Raji (cell line): ENCODE results near the gene NOL4.

Experiments used
- POLR2A ChIP-seq: IDR thresholded peaks from 2 replicates; pipeline ENCODE4 v1.6.1; 2011; ENCODE audit warnings: low read depth, low read length, control low read depth; ENCODE audit not compliant: insufficient read depth

NOL4 gene, protein sequence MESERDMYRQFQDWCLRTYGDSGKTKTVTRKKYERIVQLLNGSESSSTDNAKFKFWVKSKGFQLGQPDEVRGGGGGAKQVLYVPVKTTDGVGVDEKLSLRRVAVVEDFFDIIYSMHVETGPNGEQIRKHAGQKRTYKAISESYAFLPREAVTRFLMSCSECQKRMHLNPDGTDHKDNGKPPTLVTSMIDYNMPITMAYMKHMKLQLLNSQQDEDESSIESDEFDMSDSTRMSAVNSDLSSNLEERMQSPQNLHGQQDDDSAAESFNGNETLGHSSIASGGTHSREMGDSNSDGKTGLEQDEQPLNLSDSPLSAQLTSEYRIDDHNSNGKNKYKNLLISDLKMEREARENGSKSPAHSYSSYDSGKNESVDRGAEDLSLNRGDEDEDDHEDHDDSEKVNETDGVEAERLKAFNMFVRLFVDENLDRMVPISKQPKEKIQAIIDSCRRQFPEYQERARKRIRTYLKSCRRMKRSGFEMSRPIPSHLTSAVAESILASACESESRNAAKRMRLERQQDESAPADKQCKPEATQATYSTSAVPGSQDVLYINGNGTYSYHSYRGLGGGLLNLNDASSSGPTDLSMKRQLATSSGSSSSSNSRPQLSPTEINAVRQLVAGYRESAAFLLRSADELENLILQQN

DNA sequence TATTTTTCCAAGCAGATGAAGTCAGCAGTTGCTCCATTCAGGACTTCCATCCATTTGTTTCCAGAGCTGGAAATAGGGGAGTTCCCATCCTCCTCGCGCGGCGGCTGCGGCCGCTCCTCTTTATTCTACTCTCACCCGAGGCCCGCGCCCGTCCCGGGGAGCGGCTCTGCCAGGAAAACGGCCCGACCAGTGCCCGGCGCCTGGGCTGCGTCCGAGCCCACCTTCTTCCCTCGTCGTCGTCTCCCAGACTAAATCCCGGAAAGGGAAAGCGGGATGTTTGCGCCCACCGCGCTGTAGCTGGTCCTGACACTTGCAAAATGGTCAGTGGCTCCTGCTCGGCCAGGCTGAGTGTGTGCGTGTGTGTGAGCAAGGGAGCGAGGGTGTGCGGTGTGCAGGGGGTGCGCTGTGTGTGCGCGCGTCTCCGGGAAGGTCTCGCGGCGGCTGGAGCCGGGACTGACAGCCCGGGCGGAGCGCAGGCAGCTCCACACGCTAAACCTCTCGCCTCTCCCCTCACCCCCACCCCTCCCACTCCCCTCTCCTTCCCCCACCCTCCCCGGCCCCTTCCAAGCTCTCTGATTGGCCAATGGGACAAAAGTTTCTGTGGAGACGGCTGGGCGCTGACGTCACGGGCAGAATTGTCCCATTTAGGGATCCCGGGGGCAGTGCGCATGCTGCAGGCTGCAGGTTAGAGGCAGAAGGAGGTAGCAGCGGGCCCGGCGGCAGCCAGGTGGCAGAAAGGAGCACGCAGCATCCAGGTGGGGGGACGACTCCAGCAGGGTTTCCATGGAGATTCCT, at the start of gene NOL4:
Gene NOL4, minus strand, starts transcription at position 491 of the 795 bp plus-strand sequence. CDS start 1,660 bp downstream, outside the sequence.
- no peak for TF ChIP-seq POLR2A

GRCh38 chr18:34261865-34262780, 37.4 kb upstream of the NOL4 start:
- no peak for TF ChIP-seq POLR2A

DNA sequence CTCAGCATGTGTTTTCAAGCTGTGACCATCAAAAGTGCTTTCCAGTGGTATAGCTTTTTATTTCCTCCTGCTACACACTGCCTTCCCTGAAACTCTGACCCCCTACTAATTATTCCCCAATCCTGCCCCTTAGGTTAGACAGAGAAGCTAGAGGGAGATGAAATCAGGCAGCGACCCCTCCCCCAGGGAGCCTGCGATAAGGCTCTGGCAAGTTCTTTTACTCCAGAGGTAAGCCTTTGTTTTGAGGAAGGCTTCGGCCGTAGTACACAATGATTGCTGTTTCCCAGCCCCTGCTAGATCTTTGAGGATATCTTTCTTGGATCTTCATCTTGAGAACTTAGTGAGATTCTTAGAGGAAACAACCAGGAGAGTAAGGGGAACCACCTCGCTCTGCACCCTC, 33.5 kb upstream of the NOL4 start:
- no peak for TF ChIP-seq POLR2A

DNA sequence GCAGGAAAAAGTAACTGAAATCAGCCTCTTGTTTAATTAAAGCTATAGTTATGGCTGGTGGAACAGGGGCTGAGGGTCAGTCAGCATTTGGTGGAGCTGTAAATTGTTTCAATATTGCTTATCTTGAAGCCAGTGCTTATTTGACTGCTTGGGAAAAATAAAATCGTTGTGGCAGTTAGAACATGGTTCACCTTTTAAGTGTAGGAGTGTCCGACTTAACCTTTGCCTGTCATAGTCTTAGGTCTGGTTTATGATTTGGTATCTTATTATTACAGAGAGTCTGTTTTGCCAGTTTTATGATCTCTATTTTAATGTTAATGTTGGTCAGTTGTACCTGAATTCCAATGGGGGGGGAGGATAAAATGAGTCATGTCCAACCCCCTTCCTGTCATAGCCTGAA, 27.2 kb upstream of the NOL4 start:
- no peak for TF ChIP-seq POLR2A

- TF ChIP-seq POLR2A: no peak
Measured at GRCh38 chr18:34248727-34249126, 24.0 kb upstream of the NOL4 start.

DNA sequence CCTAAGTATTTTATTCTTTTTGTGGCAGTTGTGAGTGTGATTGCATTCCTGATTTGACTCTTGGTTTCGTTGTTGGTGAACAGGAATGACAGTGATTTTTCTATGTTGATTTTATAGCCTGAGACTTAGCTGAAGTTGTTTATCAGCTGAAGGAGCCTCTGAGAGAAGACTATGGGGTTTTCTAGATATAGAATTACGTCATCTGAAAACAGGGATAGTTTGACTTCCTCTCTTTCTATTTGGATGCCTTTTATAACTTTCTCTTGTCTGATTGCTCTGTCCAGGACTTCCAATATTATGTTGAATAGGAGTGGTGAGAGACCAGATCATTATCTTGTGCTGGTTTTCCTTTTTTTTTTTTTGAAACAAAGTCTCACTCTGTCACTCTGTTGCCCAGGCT, 18.0 kb upstream of the NOL4 start:
- no peak for TF ChIP-seq POLR2A

GRCh38 chr18:34225218-34225553, 473 bp upstream of the NOL4 start:
- TF ChIP-seq POLR2A: no peak

GRCh38 chr18:34223893-34224422, 755 bp downstream of the NOL4 start:
- no peak for TF ChIP-seq POLR2A

DNA sequence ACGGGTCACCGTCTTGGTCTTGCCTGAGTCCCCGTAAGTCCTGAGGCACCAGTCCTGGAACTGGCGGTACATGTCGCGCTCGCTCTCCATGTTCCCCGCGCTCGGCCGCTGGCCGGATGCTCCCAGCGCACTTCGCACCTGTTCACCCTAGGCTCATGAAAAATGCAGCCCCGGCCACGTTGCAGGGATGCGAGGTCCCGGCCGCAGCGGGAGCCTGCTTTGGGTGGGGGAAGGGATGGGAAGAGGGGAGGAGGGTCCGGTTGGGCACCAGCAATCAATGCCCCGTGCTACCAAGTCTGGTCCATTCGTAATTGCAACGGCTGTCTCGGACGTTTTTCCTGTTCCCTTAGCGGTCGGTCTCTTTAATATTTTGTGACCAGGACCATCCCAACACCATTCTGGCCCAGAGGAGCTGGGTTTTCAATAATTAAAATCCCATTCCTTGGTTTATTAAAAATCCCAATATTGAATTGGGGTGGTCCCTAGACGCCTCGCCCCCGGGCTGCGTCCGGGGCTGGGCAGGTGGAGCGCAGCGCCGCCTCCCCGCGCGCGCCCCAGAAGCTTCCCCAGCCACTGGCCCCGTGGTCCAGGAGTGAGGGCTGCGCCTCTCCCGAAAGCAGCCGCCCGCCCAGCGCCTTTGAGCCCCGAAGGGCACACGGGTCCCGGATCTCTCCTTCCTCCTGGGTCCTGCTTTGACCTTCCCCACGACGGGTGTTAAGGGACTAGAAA, 1.4 kb downstream of the NOL4 start:
- no peak for TF ChIP-seq POLR2A

GRCh38 chr18:34222307-34223163, 2.2 kb downstream of the NOL4 start:
- no peak for TF ChIP-seq POLR2A

GRCh38 chr18:34221971-34222306, 2.8 kb downstream of the NOL4 start:
- no peak for TF ChIP-seq POLR2A

DNA sequence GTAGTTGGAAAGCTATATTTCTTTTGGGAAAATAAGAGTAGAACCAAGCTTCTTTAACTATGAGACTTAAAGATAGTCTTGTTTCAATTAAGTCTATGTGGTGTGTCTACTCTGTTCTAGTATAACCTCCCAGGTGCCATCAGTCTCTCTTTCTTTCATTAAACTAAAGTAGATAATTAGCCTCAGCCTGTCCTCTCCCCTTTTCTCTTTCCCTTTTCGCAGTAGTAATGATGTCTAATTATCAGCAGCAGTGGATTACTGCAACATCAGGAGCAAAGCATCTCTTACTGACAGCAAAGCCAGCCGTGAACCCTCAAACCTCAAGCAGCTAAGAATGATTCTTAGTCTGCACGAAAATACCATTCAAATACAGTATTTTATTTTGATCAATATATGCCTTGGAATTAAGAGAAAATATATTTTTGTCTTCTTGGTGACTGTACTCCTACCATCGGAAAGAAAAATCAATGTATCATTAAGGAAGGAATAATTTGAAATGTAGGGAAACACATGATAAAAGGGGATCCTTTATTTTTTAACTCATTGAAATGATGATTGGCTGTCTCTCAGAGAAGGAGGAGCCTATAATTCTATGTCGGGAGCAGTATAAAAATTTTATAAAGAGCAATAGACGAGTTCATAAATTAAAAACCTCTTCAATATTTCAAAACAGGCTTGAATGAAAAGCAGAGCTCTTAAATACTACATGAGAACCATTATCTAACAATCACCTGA, 4.5 kb downstream of the NOL4 start:
- TF ChIP-seq POLR2A: no peak

DNA sequence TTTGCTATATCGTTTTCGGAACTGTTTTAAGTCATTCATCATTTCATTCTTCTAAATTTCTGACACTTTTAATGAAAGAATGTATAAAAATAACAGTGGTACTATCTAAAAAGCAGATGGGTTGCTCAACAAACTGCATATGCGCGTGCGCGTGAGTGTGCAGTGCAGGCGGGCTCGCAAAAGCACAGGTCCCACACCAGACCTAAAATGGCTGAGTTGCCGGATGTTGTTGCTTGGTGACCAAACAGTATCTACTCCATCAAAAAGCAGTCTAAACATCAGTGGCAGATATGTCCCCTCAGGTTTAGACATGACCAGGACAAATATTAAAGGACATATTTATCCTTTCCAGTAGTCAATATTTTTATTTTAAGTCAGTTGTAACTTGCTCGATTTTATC, 5.1 kb downstream of the NOL4 start:
- TF ChIP-seq POLR2A: no peak

- no peak for TF ChIP-seq POLR2A
Measured at GRCh38 chr18:34212511-34212910, 12.2 kb downstream of the NOL4 start.
